Spleen (tissue), 11 donors: ENCODE data around the gene CABCOCO1. TPM values are rescaled to one million over a fixed set of nuclear protein-coding genes. Genes with fewer than 3 reads are reported as not detected.

ENCODE experiments used
- DNase-seq: peaks from one replicate; pipeline ENCODE4 v3.0.0-alpha.2; 2020
- H3K27ac ChIP-seq, 8 donors: fragments of 200-600 bp; sonication (generic) in 7 of 8; 1 replicate in 4 of 8; 2 replicates in 4 of 8; pipeline versions ENCODE4 v1.5.0 to v1.8.0; 2016 to 2021; ENCODE audit warnings: inconsistent platforms in 4 of 8, mild to moderate bottlenecking in 4 of 8, moderate library complexity in 1 of 8
- H3K27me3 ChIP-seq, 7 donors: fragments of 200-600 bp; sonication (generic) in 6 of 7; replicated peaks in 1 of 7; 1 replicate in 4 of 7; 2 replicates in 3 of 7; pipeline versions ENCODE4 v1.5.0 to v1.8.0; 2016 to 2021; ENCODE audit warnings: inconsistent platforms in 3 of 7, mild to moderate bottlenecking in 1 of 7
- H3K36me3 ChIP-seq, 6 donors: fragments of 200-600 bp; sonication (generic) in 5 of 6; 1 replicate in 4 of 6; 2 replicates in 2 of 6; pipeline versions ENCODE4 v1.5.0 to v1.8.0; 2016 to 2021; ENCODE audit warnings: inconsistent platforms in 2 of 6
- H3K4me1 ChIP-seq, 6 donors: fragments of 200-600 bp; sonication (generic) in 5 of 6; 1 replicate in 3 of 6; 2 replicates in 3 of 6; pipeline versions ENCODE4 v1.5.0 to v1.8.0; 2016 to 2021; ENCODE audit warnings: inconsistent platforms in 3 of 6
- H3K4me3 ChIP-seq, 8 donors: fragments of 200-600 bp; sonication (generic) in 7 of 8; 1 replicate in 4 of 8; 2 replicates in 4 of 8; pipeline versions ENCODE4 v1.5.0 to v1.8.0; 2016 to 2021; ENCODE audit warnings: inconsistent platforms in 4 of 8, mild to moderate bottlenecking in 4 of 8, moderate library complexity in 2 of 8
- H3K9me3 ChIP-seq, 8 donors: fragments of 200-600 bp; sonication (generic) in 7 of 8; 1 replicate in 4 of 8; 2 replicates in 4 of 8; pipeline versions ENCODE4 v1.5.0 to v1.8.0; 2016 to 2021; ENCODE audit warnings: inconsistent platforms in 4 of 8
- POLR2A ChIP-seq, 3 donors: fragments of 450-650 bp; IDR thresholded peaks; one replicate each; pipeline ENCODE4 v1.5.1; 2017; ENCODE audit warnings: antibody characterized with exemption in 3 of 3, mild to moderate bottlenecking in 1 of 3
- POLR2AphosphoS5 ChIP-seq, 3 donors: sonication (generic); formaldehyde crosslinking; IDR thresholded peaks; one replicate each; pipeline ENCODE4 v1.5.1; 2017; ENCODE audit warnings: antibody characterized with exemption in 3 of 3
- WGBS, 5 donors: extraction: QIAGEN DNeasy Blood & Tissue Kit in 3 of 5; methylation state at CpG; one replicate each; pipeline versions ENCODE4 v1.1.5 to v1.1.7; 2013 to 2018; 5-methylcytosine and 5-hydroxymethylcytosine counted together
- intact Hi-C: fragments of 100-400 bp; cut with DNase I; formaldehyde crosslinking; loops from one replicate; pipeline ENCODE4 v1.15.0; 2023; ENCODE audit warnings: low total_unique reads
- polyA plus RNA-seq, 3 donors: library from polyadenylated mRNA; stranded (reverse); fragments of 200-250 nt; gene quantifications; one replicate each; pipeline ENCODE4 v1.2.1, GENCODE V29; 2013
- total RNA-seq, 7 donors: library from RNA; depleted of rRNA in 3 of 7; stranded (reverse); fragments of >200 nt in 3 of 7; fragmentation: NEBNext Ultra II Directional in 4 of 7; extraction: Animal tissue kit (Norgen Biotek cat#: 25700) in 4 of 7; gene quantifications; one replicate each; pipeline versions ENCODE4 v1.1.0 to v1.2.1, GENCODE V29; 2016 to 2021
- TF ChIP-seq, protein P1 (sequence below), 11 experiments: fragments of 200-600 bp in 7 of 11; fragments of 450-650 bp in 4 of 11; sonication (generic) in 4 of 11; IDR thresholded peaks in 8 of 11; conservative IDR thresholded peaks in 3 of 11; 1 replicate in 7 of 11; 2 replicates in 4 of 11; pipeline versions ENCODE4 v1.4.0 to v1.8.0; 2016 to 2021; ENCODE audit warnings: antibody characterized with exemption in 11 of 11, inconsistent platforms in 4 of 11, mild to moderate bottlenecking in 1 of 11
- donor health status: healthy with polysubstance abuse.
- donor health status: DM: no; HTN: no; CAD: no; lungs with moderate emphysema.
- donor health status: DM: no; HTN: no; CAD: no.
- donor health status: Bipolar disorder and iron deficiency.
- donor health status: healthy.
- donor health status: DM: no; HTN: no; CAD: no.
- donor health status: DM: yes; HTN: yes; CAD: no.

CABCOCO1 gene
- total and polyA plus RNA-seq, 10 donors: 0.06 to 1.0 (median 0.48) TPM; not detected in 4

- Histone ChIP-seq H3K4me1 (no peaks in the 10 kb centered on the region), H3K4me3 (no peak overlapping the region), H3K27me3 (no peaks in the 10 kb centered on the region), H3K9me3 (no peaks in the 10 kb centered on the region), H3K27ac (no peak overlapping the region), H3K36me3 (no peaks in the 10 kb centered on the region)
- no peak for DNase-seq
- WGBS, 5 donors: 88 to 97% (median 91%) methylated on average over 3 of the region's 3 CpGs
- intact Hi-C loops: no loop called here
- TF ChIP-seq POLR2A (IDR thresholded peaks at IDR 0.05) (no peak), POLR2AphosphoS5 (IDR thresholded peaks at IDR 0.05) (no peak)
- TF ChIP-seq, protein P1, sequence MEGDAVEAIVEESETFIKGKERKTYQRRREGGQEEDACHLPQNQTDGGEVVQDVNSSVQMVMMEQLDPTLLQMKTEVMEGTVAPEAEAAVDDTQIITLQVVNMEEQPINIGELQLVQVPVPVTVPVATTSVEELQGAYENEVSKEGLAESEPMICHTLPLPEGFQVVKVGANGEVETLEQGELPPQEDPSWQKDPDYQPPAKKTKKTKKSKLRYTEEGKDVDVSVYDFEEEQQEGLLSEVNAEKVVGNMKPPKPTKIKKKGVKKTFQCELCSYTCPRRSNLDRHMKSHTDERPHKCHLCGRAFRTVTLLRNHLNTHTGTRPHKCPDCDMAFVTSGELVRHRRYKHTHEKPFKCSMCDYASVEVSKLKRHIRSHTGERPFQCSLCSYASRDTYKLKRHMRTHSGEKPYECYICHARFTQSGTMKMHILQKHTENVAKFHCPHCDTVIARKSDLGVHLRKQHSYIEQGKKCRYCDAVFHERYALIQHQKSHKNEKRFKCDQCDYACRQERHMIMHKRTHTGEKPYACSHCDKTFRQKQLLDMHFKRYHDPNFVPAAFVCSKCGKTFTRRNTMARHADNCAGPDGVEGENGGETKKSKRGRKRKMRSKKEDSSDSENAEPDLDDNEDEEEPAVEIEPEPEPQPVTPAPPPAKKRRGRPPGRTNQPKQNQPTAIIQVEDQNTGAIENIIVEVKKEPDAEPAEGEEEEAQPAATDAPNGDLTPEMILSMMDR (IDR thresholded peaks at IDR 0.05 in 8 of 11, conservative IDR thresholded peaks at IDR 0.05 in 3 of 11): no peak
Observed at GRCh38 chr10:61640856-61641255, 21.9 kb upstream of the CABCOCO1 start.

- WGBS, 5 donors: 70 to 86% (median 78%) methylated on average over 2 of the region's 2 CpGs
- no peak overlapping the region for H3K4me3 ChIP-seq
- H3K36me3 ChIP-seq: no peaks in the 10 kb centered on the region
- no peaks in the 10 kb centered on the region for H3K27me3 ChIP-seq
- no peaks in the 10 kb centered on the region for H3K9me3 ChIP-seq
- TF ChIP-seq, protein P1 (IDR thresholded peaks at IDR 0.05 in 8 of 11, conservative IDR thresholded peaks at IDR 0.05 in 3 of 11): no peak
- no peak for TF ChIP-seq POLR2A (IDR thresholded peaks at IDR 0.05)
- intact Hi-C loops: no loop called here
- no peak for DNase-seq
- H3K27ac ChIP-seq: no peak overlapping the region
- H3K4me1 ChIP-seq: no peaks in the 10 kb centered on the region
Observed at GRCh38 chr10:61642150-61642571, 20.6 kb upstream of the CABCOCO1 start.

DNA sequence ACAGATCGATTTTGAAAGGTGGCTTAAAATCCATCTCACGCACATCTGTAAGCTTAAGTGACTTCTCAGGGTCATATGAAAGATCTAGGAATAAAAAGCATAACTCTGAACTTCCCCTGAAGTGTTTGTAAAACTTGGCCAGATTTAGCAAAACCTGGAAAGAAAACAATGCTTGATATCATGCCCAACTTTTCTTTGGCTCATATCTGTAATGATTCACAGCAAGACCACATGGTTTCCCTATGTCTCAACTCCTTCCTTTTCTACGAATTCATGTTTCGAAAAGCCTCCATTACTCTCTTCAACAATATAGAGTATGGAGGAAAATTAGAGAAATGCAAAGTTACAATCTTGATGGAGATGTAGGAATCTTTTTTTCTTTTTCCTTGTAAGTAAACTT is 20.1 kb upstream of the CABCOCO1 start:
- Histone ChIP-seq H3K4me1 (no peaks in the 10 kb centered on the region), H3K27me3 (no peaks in the 10 kb centered on the region), H3K27ac (no peak overlapping the region), H3K36me3 (no peaks in the 10 kb centered on the region), H3K9me3 (no peaks in the 10 kb centered on the region), H3K4me3 (no peak overlapping the region)
- 56 to 78% (median 64%) methylated on average over 4 of the region's 4 CpGs for WGBS, 5 donors
- no peak for DNase-seq
- intact Hi-C loops: no loop called here
- TF ChIP-seq POLR2A (IDR thresholded peaks at IDR 0.05) (no peak), POLR2AphosphoS5 (IDR thresholded peaks at IDR 0.05) (no peak)
- TF ChIP-seq, protein P1 (IDR thresholded peaks at IDR 0.05 in 8 of 11, conservative IDR thresholded peaks at IDR 0.05 in 3 of 11): no peak

DNA sequence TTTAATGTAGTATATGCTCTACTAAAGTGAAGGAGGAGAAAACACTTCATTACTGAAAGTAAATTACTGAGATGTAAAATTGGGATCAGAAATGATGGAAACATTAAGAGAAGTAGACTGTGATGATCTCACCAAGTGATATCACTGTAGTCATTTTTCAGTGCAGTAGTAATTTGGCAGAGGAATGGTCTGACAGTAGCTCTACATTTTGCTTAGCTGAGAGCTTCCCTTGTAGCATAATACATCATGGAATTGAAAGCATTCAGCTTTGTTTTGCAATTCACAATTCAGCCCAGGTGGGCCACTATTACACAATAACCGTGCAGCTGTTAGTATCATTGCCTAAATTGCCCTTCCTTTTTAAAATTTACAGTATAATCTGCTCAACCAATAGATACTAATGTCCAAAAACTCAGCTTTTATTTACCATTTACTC is 19.4 kb upstream of the CABCOCO1 start:
- H3K9me3 ChIP-seq: no peaks in the 10 kb centered on the region
- intact Hi-C loops: no loop called here
- no peaks in the 10 kb centered on the region for H3K27me3 ChIP-seq
- H3K4me3 ChIP-seq: no peak overlapping the region
- H3K27ac ChIP-seq: no peak overlapping the region
- DNase-seq: no peak
- no peak for TF ChIP-seq POLR2AphosphoS5 (IDR thresholded peaks at IDR 0.05)
- TF ChIP-seq, protein P1 (IDR thresholded peaks at IDR 0.05 in 8 of 11, conservative IDR thresholded peaks at IDR 0.05 in 3 of 11): no peak
- no peak for TF ChIP-seq POLR2A (IDR thresholded peaks at IDR 0.05)
- no peaks in the 10 kb centered on the region for H3K36me3 ChIP-seq
- no peaks in the 10 kb centered on the region for H3K4me1 ChIP-seq
- WGBS, 5 donors: 33 to 50% (median 41%) methylated on average over 1 of the region's 1 CpG
